ENCODE results near the gene SLC16A10. TPM values are rescaled to one million over a fixed set of nuclear protein-coding genes. Genes with fewer than 3 reads are reported as not detected.

Gene SLC16A10, protein sequence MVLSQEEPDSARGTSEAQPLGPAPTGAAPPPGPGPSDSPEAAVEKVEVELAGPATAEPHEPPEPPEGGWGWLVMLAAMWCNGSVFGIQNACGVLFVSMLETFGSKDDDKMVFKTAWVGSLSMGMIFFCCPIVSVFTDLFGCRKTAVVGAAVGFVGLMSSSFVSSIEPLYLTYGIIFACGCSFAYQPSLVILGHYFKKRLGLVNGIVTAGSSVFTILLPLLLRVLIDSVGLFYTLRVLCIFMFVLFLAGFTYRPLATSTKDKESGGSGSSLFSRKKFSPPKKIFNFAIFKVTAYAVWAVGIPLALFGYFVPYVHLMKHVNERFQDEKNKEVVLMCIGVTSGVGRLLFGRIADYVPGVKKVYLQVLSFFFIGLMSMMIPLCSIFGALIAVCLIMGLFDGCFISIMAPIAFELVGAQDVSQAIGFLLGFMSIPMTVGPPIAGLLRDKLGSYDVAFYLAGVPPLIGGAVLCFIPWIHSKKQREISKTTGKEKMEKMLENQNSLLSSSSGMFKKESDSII
- total RNA-seq (2022; extraction: Qiagen RNA extraction) = 0.34 to 0.78 TPM (median 0.76 TPM) in 5 replicates

DNA sequence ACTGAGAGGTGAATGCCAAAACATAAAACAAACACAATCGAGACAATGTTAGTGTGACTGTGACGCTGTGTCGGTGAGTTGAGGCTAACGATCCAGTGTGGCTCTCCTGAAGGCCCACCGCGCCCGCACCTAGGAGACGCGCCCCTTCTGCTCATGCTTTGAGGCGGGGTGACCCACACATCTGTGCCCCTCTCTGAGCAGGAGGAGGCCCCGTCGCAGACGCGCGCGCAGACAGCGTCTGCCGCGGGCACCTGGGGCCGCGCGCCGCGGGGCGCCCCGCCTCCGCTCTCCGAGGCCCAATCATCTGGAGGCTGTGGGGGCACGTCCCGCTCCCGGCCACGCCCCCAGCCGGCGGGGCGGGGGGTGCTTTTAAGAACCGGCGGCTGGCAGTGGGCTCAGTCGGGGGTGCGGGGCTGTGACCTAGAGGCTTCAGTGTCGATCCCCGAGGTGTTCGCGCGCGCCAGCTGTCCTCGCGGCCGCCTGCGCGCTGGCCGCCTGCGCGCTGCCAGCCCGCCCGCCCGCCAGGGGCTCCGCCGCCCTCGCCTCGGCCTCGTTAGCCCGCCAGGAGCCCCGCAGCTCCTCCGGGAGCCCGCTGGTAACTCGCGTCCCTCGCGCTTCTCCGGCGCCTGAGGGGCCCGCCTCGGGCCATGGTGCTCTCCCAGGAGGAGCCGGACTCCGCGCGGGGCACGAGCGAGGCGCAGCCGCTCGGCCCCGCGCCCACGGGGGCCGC, at the start of gene SLC16A10:
SLC16A10 (plus strand) TSS at position 398 of the 730 bp plus-strand sequence; CDS start at position 648, 250 bp downstream.

Other genes with a start within 250 kb of the SLC16A10 start
- 162 to 177 TPM (median 163 TPM) in 5 replicates for gene AMD1, start 212.7 kb upstream of the SLC16A10 start, total RNA-seq (2022; extraction: Qiagen RNA extraction)
- gene GTF3C6, start 128.8 kb upstream of the SLC16A10 start, total RNA-seq (2022; extraction: Qiagen RNA extraction) = 87.7 to 105 TPM (median 96.7 TPM) in 5 replicates
- gene RPF2, start 105.5 kb upstream of the SLC16A10 start, total RNA-seq (2022; extraction: Qiagen RNA extraction) = 26.9 to 35.8 TPM (median 28.4 TPM) in 5 replicates